ENCODE data around the gene MRC1. TPM values are rescaled to one million over a fixed set of nuclear protein-coding genes. Genes with fewer than 3 reads are reported as not detected.

Gene MRC1
- total and polyA plus RNA-seq, 2 experiments from 2014 or later, result not detected

DNA sequence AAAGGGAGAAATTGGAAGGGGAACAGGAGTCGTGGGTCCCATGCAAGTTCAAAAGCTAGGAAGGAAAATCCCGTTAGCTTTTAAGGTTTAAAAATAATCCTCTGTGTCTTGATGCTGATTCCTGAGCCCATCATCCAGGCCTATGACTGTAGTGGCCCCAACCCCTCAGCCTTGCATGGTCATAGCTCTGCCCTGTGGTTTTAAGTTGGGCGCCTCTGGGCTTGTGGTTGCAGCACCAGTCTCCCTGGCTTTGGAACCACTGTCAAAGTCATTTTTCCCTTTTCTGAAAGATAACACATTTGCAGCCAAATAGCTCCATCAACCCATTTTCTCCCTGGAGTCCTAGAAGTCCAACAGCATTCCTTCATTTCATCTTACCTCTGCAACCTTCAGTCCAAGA lies 43.5 kb upstream of the MRC1 start (continued):
- TF ChIP-seq ZNF462 (CRISPR knock-in tag; IDR thresholded peaks at IDR 0.05) (no peak), EZH2phosphoT487 (IDR thresholded peaks at IDR 0.05; ENCODE audit: unreplicated experiment) (no peak)

DNA sequence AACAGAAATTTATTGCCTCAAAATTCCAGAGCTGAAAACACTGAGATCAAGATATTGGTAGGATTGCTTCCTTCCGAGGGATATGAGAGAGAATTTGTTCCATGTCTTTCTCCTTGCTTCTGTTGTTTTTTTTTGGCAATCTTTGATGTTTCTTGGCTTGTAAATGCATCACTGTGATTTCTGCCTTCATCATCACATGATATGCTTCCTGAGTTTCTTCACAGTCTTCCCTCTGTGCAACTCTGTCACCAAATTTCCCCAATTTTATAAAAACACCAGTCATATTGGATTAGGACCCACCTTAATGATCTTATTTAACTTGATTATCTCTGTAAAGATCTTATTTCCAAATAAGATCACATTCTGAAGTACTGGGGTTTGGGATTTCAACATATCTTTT lies 42.4 kb upstream of the MRC1 start:
- H3K9me3 Mint-ChIP-seq, result peaks cover 12% of the 10 kb centered on the region; the same call in 2 of the 3 replicates
- no peak for TF ChIP-seq NANOG (IDR thresholded peaks at IDR 0.05; ENCODE audit: borderline replicate concordance)
- no peak for TF ChIP-seq JUNB (IDR thresholded peaks at IDR 0.05; ENCODE audit: unreplicated experiment)
- no peak for TF ChIP-seq EZH2phosphoT487 (IDR thresholded peaks at IDR 0.05; ENCODE audit: unreplicated experiment)
- no peak for TF ChIP-seq ZNF114 (CRISPR knock-in tag; IDR thresholded peaks at IDR 0.05)
- no peak for TF ChIP-seq POLR2AphosphoS5 (IDR thresholded peaks at IDR 0.05; ENCODE audit: low read depth)
- no peak for TF ChIP-seq STAT1 (IDR thresholded peaks at IDR 0.05; ENCODE audit: unreplicated experiment)
- no peak for TF ChIP-seq CREB1 (CRISPR knock-in tag; IDR thresholded peaks at IDR 0.05; ENCODE audit: low read depth)
- no peak for TF ChIP-seq ZNF331 (CRISPR knock-in tag; IDR thresholded peaks at IDR 0.05; ENCODE audit: low read depth)
- TF ChIP-seq ZNF462 (CRISPR knock-in tag; IDR thresholded peaks at IDR 0.05), result no peak

More for the DNA sequence above, 42.4 kb upstream of the MRC1 start:
- H3K4me3 ChIP-seq, result no peak overlapping the region
- no peak overlapping the region for H2AFZ ChIP-seq
- Mint-ChIP-seq H3K4me3 (no peak overlapping the region), H3K36me3 (ENCODE audit: low read depth) (peaks cover 2% of the 10 kb centered on the region; the same call in 1 of the 3 replicates), H3K4me1 (peaks cover 13% of the 10 kb centered on the region; the same call in 2 of the 3 replicates), H3K27ac (no peak overlapping the region), H3K27me3 (ENCODE audit: insufficient read depth, low read depth, poor library complexity) (peaks cover 38% of the 10 kb centered on the region)
- H3K9me2 ChIP-seq (ENCODE audit: insufficient read depth), result 0 out of 2 replicates have a peak, but pooled peaks cover 6% of the 10 kb centered on the region
- no peaks in the 10 kb centered on the region for H3K79me2 ChIP-seq (replicated peaks; ENCODE audit: insufficient read depth)
- no peaks in the 10 kb centered on the region for H3K36me3 ChIP-seq (ENCODE audit: insufficient read depth)
- H3K4me1 ChIP-seq (ENCODE audit: insufficient read depth), result peaks cover 12% of the 10 kb centered on the region
- H4K20me1 ChIP-seq (replicated peaks; ENCODE audit: insufficient read depth), result peaks cover 10% of the 10 kb centered on the region; the same call in 1 of the 2 replicates
- DNase-seq (ENCODE audit: low spot score), result no peak
- H3K27ac ChIP-seq (ENCODE audit: low read depth), result no peak overlapping the region
- no peak overlapping the region for H3K4me2 ChIP-seq
- H3F3A ChIP-seq (replicated peaks; ENCODE audit: low read depth), result no peaks in the 10 kb centered on the region
- no peak for ATAC-seq
- H3K27me3 ChIP-seq (ENCODE audit: insufficient read depth), result peaks cover 55% of the 10 kb centered on the region

Data from GM23338 (cell line).